Activated CD4-positive, CD25-positive, alpha-beta regulatory T cell treated with anti-CD3 and anti-CD28 coated beads, Interleukin-2, amount 50 U/mL, for 16 hours (primary cell): ENCODE measurements around the gene FOXC1.

Source experiments
- DNase-seq: peaks from one replicate; pipeline ENCODE4 v3.0.0-alpha.2; 2020; ENCODE audit warnings: low read depth, low spot score

FOXC1 gene

DNA sequence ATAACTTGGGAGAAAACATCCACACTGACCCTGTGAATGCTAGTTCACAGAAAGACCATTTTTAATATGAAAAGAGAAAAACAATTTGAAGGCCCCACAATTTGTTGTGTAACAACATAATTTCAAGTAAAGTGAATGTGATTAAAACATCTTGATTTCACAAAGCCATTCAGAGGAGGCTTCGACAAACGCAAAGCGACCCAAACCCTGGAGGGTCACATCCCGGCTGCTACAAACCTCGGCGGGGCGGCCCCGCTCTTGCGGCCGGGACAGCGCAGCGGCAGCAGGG is 14.0 kb downstream of the FOXC1 start:
- DNase-seq, result no peak

DNA sequence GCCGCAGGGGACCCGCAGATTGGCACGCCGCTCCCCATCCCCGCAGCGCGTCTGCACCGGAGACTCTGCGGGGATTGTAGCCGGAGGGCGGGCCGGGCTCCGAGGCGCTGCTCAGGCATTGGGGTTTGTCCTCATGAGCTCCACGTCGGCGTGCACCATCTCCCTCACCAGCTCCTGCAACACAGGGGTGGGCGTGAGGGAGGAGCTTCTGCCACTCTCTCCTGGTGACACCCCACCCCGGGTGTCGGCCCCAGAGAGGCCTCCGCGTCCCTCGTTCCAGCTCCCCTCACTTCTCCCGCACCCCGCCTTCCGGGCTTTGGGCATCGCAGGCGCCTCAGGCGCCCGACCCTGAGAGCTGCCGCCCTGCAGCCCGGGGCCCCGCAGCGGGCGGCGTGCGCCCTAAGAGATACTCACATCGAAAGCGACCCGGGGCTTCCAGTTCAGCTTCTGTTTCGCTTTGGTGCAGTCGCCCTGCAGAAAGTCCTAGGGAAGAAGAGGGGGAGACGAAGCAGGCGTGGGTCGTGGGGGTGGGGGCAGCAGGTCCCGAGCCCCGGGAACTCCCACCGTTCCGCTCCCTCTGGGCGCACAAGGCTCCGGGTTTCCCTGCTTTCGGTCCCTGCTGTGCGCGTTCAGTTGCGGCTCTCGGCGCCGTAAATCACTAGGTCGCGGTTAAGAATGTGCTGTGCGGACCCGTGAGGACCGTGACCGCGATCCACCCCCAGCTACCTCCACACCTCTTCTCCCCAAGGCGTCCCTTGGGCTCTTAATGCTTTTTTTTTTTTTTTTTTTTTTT is 14.5 kb downstream of the FOXC1 start:
- no peak for DNase-seq

DNA sequence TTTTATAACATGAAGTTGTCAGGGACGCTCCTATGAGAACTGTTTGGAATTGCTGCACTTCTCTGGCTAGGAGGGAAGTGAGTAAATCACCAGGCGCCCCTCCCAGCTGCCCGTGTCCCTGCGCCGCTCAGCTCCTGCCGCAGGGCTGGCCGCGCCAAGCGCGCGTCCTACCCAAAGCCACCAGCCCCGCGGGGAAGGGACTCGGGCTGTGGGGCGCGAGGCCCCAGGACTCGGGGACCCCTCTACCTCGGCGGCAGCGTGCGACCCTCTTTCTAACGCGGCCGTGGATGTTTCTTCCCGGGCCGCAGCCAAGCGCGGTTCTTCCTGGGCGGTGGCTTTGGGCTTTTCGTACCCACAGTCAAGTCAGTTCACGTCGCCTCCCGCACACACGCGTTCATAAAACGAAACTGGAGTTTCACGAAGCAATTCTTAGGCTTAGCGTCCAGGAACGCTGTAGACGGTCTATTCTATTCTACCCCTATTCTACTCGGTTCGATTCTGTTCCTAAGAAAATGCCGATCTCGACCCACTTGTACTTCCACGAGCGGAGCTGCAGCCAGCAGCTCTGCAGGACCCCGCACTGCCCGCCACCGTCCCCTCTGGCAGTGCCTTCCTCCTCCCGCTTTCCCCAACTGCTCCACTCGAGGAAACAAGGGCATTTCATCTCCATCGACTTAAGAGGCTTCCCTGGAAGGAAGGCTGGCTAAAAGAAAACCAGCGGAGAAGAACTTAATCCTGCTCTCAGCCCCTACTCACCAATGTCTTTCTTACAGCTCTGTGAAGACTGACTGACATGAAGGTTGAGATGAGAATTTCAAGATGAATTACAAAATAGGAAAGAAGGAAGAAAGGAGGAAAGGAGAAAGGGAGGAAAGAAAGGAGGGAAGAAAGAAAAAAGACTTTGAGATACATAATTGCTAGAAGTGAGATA is 15.4 kb downstream of the FOXC1 start:
- no peak for DNase-seq

DNA sequence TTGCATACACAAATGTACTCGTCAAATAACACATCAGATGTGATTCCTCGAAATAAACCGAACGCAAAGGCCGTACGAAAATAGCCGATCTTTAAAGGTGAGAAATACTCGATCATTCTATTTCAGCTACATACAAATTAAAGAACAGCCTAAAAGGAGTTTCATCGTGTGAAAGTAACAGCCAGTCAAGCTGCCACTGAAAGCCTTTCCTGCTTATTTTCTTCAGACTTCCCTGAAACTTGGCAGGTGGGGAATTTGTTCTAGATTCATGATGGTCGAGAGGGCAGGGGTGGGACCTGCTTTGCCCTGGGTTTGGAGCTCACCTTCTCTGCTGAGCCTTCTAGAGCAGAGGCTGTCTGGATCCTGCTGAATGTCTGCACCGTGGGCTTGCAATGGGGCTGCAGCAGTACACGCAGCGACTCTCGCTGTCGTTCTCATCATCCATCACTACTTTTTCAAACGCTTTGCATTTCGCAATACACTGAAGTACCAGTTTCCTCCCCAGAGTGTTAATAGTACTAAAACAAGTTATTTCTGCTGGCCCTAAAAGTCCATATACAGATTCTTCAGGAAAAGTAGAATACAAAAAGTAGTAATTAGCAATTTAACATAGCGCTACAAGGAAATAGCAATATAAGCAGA is 16.2 kb downstream of the FOXC1 start:
- no peak for DNase-seq

DNA sequence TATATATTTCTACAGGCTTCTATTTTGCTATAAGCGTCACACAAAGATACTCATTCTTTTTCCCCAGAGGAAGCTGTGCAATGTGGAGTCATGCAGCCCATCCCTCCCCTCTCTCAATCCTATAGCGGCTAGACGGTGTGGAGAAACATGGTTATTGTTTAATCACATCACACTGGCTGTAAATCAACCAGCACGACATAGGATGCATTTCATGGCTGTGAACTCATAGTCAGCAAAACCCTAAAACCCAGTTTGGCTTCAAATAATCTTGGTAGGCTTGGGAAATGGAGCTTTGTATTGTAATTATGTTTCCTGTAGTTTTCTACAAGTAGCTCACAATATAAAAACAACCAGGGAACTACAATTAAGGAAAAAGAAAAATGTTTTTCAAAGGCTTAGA is 16.8 kb downstream of the FOXC1 start:
- DNase-seq, result no peak

DNA sequence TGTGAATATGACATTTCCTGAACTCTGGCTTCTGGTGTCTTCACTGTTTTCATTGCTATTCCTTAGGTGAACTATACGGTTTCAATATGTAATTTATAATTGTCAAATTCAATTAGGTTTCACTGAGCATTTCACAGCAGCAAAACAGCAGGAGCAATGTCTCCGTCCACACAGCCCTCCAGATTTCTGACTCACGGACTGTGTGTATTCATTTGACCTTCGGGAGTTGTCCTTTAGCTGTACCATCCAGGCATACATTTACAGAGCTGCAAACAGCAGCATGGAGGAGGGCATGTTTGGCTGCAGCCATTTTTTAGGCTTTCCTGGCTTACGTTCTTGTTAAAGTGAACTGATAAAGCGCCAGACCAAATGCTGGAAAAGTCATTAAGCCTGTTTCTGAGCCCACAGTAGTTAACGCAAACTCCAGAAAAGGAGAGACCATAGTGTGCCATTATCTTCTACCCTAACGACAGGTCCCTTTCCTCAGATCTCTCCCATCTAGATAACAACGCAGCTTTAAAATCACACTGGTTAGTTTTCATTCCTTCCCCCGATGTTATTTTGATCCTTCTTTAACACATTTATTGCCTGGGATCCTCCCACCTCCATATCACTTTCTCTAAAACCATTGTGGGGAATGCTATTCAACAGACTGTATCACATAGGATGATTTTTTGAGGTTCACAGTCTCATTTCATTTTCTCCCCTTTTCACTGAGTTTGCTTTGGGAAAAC is 18.3 kb downstream of the FOXC1 start:
- DNase-seq, result no peak

DNA sequence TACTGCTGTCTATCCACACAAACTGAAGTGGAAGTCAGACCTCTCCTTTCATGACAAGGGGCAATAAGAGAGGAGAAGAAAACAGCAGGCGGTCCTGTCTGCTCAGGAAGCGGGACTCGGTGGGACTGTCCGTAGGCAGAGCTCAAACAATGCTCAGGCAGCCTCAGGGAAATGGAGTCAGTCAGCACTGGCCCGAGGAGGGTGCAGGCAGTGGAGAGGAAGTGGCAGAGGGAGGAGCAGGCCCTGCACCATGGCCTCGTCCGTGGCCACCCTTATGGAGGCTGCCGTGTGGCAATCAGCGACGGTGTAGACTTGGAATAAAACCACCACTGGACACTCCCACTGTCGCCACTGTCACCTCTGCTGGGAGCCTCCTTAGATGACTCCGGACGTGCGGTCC is 19.6 kb downstream of the FOXC1 start:
- no peak for DNase-seq

DNA sequence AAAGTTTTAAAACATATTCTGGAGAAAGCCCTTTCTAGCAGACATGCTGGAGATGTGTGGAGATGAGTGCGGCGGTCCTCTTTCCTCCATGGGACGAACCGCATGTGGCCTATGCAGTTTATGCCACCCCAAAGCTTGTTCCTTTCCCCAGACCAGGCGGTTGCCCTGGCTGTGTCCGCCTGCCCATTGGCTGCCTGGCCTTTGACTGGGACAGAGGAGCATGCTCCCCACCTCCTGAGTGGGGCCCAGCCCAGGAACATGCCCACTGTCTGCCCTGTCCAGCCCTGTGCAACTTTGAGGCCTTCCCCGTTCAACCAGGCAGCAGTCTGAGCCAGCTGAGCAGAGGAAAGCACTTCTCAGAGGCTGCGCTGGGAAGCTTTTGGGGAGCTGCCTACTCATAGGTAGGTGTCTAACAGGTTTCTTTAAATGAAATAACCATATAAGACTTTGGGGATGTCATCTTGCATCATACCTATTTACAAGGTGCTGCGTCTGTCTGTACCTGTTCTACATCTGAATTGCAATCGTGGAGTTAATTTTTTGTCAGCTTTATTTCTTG is 20.6 kb downstream of the FOXC1 start:
- DNase-seq, result no peak

DNA sequence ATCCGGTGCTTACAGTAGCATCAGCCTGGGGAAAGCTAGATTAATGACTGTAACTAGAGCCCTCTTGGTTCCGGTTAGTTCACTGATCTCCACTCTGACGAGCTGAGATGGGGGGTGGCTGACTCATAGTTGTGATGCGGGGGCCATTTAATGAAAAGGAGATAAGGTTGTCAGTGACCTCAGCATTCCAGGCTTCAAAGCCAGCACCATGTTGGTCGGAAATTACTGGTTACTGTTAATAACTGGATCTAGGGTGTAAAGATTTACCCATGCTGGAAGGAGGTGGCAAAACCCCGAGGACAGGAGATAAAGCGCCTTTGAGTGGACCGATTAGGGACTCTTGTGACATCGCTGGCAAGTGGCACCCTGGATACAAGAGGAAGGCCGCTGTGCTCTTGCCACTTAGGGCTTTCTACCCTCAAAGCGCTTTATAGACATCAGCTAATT is 21.1 kb downstream of the FOXC1 start:
- DNase-seq, result no peak

DNA sequence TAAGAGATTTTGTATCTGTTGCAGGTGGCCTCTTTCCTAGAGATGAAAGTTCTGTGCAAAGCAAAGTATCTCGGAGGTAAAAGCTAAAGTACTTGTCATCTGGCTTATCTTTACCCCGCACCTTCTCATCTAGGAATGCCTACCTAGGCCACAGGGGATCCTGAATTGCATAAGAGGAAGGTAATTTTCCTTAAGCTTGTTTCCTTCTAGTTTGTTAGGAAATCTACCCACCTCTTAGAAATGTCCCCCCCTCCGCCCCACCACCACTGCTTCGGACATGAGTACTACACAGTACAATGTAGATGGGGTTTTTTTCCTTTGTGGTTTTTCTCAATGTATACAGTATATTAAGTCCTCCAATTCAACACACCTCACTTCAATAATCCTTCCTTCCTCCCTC is 21.5 kb downstream of the FOXC1 start:
- DNase-seq, result no peak

DNA sequence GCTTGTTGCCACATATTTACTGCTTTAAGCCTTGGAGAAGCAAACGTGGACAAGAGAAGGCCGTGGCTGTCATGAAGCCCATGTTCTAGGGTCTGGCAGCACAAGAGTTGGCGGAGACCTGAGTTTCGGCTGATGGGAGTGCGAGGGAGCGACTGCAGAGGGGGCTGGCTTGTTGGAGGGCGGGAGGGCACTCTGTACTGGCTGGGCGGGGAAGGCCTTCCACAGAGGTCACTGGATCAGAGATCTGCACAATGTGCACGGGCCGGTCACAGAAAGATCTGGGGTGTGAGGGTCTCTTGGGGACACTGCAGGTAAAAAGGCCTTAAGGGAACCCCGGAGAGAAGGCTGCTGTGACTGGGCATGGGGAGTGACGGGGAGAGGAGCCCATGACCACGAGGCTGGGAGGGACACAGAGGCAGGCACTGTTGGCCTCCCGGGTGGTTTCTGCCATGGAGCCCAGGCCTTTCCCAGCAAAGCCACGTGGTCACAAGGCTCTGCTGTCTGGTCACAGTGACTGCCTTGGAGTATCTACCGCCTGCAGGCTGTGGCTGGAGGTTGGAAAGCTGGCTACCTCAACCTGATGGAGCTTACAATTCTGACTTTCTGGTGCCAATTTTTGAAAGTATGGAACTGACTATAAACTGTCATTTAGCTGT is 23.8 kb downstream of the FOXC1 start:
- DNase-seq, result no peak

DNA sequence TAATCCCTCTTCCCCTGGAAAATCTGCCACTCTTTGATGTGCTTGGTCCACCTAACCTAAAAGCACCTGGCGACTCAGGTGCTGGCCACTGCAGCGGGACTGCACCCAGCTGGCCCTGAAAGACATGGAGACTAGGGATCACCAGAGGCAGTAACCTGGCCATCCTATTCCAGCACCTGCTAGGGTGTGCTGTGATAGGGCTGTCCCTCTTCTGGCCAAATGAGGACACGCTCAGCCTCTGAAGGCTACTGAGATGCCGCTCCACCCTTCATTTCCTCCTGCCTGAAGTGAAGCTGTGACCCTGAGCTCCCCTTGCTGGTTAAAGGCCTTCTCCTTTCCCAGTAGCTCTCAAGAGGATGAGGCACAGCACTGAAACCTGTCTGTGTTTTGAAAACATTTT is 24.4 kb downstream of the FOXC1 start:
- no peak for DNase-seq

DNA sequence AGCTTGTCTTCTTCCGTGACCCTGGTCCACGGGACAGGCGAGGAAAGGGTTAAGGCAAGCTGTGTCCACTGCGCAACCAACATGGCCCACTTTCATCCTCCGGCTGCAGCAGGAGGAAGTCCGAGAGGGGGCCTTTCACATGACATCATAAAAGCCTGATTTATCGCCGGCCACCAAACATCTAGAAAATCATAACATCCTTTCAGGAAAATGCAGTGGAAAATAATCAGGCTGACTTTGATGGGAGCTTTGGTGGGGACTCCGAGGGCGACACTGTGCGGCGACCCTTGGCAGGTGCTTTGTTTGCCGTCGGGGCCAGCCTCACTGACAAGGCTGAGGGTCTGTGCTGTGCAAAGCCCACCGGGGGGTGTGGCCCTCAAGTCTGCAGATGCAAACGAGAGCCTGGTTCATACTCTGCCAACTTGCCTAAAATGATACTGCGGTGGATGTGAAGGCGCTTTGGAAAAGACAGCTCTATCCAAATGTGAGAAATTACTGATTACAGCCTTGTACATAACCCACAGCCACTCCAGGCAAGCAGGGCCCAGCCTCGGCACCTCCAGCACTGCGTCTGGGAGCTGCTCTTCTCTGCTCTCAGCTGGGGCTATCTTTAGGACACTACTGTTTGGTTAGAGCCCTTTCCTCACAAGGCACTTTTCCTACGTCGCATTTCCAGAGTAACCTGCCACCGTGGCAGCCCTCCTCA is 25.7 kb downstream of the FOXC1 start:
- no peak for DNase-seq

DNA sequence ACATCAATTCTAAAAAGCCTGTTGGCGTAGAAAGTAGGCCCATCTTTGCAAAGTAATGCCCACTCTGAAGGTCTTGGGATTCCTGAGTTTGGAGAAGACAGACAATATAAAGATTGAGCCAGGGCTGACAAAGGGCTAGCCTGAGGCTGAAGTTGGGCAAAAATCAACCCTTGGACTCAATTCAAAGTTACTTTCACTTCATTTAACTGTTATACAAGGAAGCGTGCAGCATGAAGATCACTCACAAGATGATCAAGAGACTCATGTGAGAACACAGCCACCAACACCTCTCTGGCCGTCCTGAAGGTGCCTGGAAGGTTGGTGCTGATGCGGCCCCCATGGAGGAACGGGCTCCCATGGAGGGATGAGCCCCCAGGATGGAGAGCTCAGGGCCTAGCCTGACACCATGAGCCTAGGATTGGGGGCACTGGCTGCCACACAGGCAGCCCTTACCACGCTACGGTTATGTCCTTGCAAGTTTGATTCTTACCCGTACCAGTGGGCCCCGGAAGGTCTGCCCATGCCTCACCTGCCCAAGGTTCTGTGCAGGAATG is 26.6 kb downstream of the FOXC1 start:
- no peak for DNase-seq

DNA sequence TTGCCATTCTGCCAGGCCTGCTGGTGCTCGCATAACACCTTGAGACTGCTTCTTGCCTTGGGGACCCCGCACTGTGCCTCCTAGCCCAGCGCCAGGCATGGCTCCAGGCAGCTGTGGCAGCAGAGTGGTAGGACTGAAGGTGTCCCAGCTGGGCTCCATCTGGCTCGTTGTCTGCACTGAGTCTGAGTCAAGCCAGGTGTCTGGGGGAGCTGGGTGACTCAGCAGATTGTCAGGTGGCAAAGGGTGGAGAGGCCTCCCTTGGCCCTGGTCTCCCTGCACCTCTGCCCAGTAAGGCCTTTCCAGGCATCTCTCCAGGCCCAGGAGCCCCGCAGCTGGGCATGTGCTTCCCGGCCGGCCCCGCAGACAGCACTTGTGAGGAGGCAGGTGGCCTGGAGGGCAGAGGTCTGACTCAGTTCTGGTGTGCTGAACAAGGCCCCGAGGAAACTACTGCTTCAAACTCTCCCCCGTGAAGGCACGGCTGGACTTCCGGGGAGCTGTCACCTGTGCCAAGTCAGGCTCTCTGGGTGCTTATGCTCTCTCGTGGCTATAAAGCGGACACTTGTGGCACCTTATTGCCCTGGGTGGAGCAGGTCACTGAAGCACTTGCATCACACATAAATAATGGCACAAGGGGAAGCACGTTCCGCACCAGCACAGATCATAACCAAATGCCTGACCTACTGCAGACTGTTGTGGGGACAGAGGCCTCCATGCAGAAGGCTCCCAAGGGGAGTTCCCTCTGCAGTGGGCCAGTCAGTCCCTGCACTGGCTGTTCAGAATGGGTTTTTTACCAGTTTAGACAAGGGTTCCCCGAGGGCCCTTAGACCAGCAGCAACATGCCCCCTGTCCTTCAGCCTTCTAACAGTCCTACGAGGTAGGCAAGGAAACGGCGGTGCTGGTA is 27.5 kb downstream of the FOXC1 start:
- no peak for DNase-seq

DNA sequence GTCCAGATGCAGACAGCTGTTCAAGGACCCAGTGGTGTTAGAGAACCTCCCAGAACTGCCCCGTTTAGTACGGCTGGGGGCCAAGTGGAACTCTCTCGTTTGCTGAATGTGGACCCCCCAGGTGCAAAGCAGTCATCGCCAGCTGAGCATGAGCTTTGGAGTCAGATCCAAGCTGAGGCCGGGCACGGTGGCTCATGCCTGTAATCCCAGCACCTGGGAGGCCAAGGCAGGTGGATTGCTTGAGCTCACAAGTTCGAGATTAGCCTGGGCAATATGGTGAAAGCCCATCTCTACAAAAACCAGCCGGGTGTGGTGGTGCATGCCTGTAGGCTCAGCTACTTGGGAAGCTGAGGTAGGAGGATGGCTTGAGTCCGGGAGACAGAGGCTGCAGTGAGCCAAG is 29.7 kb downstream of the FOXC1 start:
- no peak for DNase-seq

DNA sequence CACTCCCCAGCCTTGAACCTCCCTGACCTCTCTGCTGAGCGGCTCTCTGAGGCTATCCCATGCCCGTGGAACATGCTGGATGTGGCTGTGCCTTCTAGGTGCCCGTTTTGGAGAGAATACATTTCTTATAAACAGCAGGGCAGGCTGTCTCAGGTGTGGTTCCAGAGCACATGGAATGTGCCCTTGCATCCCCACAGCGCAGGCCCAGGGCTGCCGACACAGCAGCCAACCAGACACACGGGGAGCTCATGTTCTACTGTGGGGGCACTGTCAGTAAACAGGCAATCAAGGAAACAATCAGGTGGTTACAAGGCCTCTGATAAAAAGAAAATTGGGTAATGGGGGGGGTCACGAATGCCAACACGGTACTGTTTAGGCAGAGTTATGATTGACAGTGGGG is 30.8 kb downstream of the FOXC1 start:
- DNase-seq, result no peak

DNA sequence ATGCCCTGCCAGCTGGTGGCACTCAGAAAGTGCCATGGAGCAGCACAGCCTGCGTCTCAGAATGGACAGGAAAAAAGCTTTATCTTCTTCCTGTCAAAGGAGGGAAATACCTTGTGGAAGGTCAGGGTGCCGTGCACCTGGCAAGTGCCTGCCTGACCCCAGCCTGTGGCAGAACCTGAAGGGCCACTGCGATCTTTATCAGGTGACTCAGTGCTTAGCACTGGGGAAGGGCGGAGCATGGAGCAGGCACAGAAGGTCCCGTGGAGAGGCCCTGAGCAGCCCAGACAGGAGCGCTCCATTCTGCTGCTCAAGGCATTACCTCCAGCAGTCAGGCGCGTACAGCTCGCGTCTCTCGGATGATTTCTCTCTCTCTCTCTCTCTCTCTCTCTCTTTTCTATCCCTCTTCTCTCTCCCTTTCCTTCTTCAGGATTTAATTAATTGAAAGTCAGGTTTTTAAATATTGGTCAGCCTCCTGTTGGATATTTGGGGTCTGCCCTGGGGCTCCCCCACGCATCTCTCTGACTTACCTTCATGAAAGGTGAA is 31.7 kb downstream of the FOXC1 start:
- no peak for DNase-seq

DNA sequence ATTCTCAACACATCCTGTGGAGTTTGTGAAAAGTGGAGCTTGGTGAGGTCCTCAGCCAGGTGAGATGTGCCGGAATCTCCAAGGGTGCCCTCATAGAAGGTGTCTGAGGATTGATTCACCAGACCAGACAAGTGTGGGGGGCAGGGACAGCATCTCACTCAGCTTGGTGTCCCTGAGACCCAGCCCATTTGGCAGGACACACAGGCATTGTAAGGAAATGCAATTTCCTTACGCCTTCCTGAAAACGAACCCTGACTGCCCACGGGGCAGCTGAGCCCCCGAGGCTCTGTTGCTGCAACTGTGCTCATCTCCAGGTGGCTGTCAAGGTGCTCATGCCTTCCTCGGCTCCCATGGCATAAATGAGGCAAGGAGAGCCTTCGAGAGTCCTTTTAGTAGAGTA is 33.4 kb downstream of the FOXC1 start:
- DNase-seq, result no peak
